ENCODE data around the gene ZBTB40. TPM values are rescaled to one million over a fixed set of nuclear protein-coding genes. Genes with fewer than 3 reads are reported as not detected.

The ZBTB40 gene
- total RNA-seq, 1 experiment from 2014 or later, result 19.5 TPM

DNA sequence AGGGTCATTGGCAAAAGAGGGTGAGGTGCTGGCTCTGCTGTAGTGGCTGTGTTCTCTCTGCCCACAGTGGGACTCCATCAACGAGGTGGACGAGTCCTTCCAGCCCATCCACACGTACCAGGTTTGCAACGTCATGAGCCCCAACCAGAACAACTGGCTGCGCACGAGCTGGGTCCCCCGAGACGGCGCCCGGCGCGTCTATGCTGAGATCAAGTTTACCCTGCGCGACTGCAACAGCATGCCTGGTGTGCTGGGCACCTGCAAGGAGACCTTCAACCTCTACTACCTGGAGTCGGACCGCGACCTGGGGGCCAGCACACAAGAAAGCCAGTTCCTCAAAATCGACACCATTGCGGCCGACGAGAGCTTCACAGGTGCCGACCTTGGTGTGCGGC is 124.5 kb downstream of the ZBTB40 start:
- Histone ChIP-seq H3K36me3 (ENCODE audit: control insufficient read depth in 1 of 2, insufficient read depth in 2 of 2, low read length in 2 of 2) (no peaks in the 10 kb centered on the region), H2AFZ (ENCODE audit: low read depth, low read length, poor library complexity, severe bottlenecking) (no peak overlapping the region), H3K79me2 (ENCODE audit: insufficient read depth, low read length) (no peaks in the 10 kb centered on the region), H3K9me2 (ENCODE audit: insufficient read depth) (no peaks in the 10 kb centered on the region), H4K20me1 (ENCODE audit: insufficient read depth) (no peaks in the 10 kb centered on the region), H3K4me3 (replicated peaks in 1 of 2; ENCODE audit: low read depth in 1 of 2, low read length in 2 of 2) (no peak overlapping the region), H3K4me2 (ENCODE audit: low read length) (no peak overlapping the region), H3K9me3 (ENCODE audit: control insufficient read depth in 1 of 2, insufficient read depth in 1 of 2, low read depth in 1 of 2, low read length in 2 of 2) (peaks cover 0 to 18% of the 10 kb centered on the region in 2 experiments; a peak in 1 of 4 replicates), H3K4me1 (ENCODE audit: control insufficient read depth in 1 of 2, insufficient read depth in 2 of 2, low read length in 2 of 2) (no peaks in the 10 kb centered on the region), H3K27me3 (ENCODE audit: insufficient read depth, low read length) (peaks cover 10% of the 10 kb centered on the region; the same call in 1 of the 2 replicates), H3K27ac (ENCODE audit: low read depth, low read length) (no peak overlapping the region), H3K9ac (ENCODE audit: low read length) (no peak overlapping the region)
- RAD21 ChIA-PET (ENCODE audit: low non-redundant PET in 1 of 2, low total read pairs in 2 of 2, uncharacterized antibody in 2 of 2, unreplicated experiment in 2 of 2), result no interaction called here
- ATAC-seq, result no peak
- intact Hi-C loops (cut with micrococcal nuclease), result no loop called here
- BruUV-seq (replicated peaks), result no TSS peak
- POLR2A ChIA-PET, result no interaction called here
- TF ChIP-seq POLR2AphosphoS5 (IDR thresholded peaks at IDR 0.05; ENCODE audit: low read depth, low read length) (no peak), RAD21 (IDR thresholded peaks at IDR 0.05; ENCODE audit: low read depth) (no peak), CEBPB (IDR thresholded peaks at IDR 0.05; ENCODE audit: low read depth) (no peak), EZH2phosphoT487 (IDR thresholded peaks at IDR 0.05; ENCODE audit: borderline replicate concordance) (no peak), EGR1 (IDR thresholded peaks at IDR 0.05; ENCODE audit: low read depth) (no peak), SP1 (IDR thresholded peaks at IDR 0.05; ENCODE audit: low read depth) (no peak)
- TF ChIP-seq, protein P1, sequence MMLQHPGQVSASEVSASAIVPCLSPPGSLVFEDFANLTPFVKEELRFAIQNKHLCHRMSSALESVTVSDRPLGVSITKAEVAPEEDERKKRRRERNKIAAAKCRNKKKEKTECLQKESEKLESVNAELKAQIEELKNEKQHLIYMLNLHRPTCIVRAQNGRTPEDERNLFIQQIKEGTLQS (IDR thresholded peaks at IDR 0.05), result no peak
- DNase-seq (ENCODE audit: low read depth, low spot score), result no peak
- CTCF ChIA-PET, result no interaction called here

GRCh38 chr1:22576617-22577016 is 125.0 kb downstream of the ZBTB40 start:
- ChIA-PET CTCF (no interaction called here), RAD21 (ENCODE audit: low non-redundant PET in 1 of 2, low total read pairs in 2 of 2, uncharacterized antibody in 2 of 2, unreplicated experiment in 2 of 2) (no interaction called here), POLR2A (no interaction called here)
- H3K9me3 ChIP-seq (ENCODE audit: control insufficient read depth in 1 of 2, insufficient read depth in 1 of 2, low read depth in 1 of 2, low read length in 2 of 2), result peaks cover 0 to 18% of the 10 kb centered on the region in 2 experiments; a peak in 1 of 4 replicates
- no peaks in the 10 kb centered on the region for H3K9me2 ChIP-seq (ENCODE audit: insufficient read depth)
- H3K36me3 ChIP-seq (ENCODE audit: control insufficient read depth in 1 of 2, insufficient read depth in 2 of 2, low read length in 2 of 2), result no peaks in the 10 kb centered on the region
- H3K79me2 ChIP-seq (ENCODE audit: insufficient read depth, low read length), result no peaks in the 10 kb centered on the region
- no peak overlapping the region for H2AFZ ChIP-seq (ENCODE audit: low read depth, low read length, poor library complexity, severe bottlenecking)
- no peak overlapping the region for H3K27ac ChIP-seq (ENCODE audit: low read depth, low read length)
- no peaks in the 10 kb centered on the region for H3K4me1 ChIP-seq (ENCODE audit: control insufficient read depth in 1 of 2, insufficient read depth in 2 of 2, low read length in 2 of 2)
- no TSS peak for BruUV-seq (replicated peaks)
- ATAC-seq (no peak), DNase-seq (ENCODE audit: low read depth, low spot score) (no peak)
- intact Hi-C loops (cut with micrococcal nuclease), result no loop called here
- H3K4me3 ChIP-seq (replicated peaks in 1 of 2; ENCODE audit: low read depth in 1 of 2, low read length in 2 of 2), result no peak overlapping the region
- no peaks in the 10 kb centered on the region for H4K20me1 ChIP-seq (ENCODE audit: insufficient read depth)
- no peak overlapping the region for H3K4me2 ChIP-seq (ENCODE audit: low read length)
- H3K9ac ChIP-seq (ENCODE audit: low read length), result no peak overlapping the region
- peaks cover 10% of the 10 kb centered on the region; the same call in 1 of the 2 replicates for H3K27me3 ChIP-seq (ENCODE audit: insufficient read depth, low read length)
- TF ChIP-seq SRF (IDR thresholded peaks at IDR 0.05; ENCODE audit: low read depth) (no peak), EZH2 (IDR thresholded peaks at IDR 0.05) (no peak), POLR2AphosphoS5 (IDR thresholded peaks at IDR 0.05; ENCODE audit: low read depth, low read length) (no peak), JUND (IDR thresholded peaks at IDR 0.05) (no peak), ZNF274 (IDR thresholded peaks at IDR 0.05; ENCODE audit: low read depth, low read length) (no peak), REST (IDR thresholded peaks at IDR 0.05; ENCODE audit: low read depth) (no peak), YY1 (IDR thresholded peaks at IDR 0.05; ENCODE audit: extremely low read depth, insufficient replicate concordance, low read depth, low read length) (no peak), CBX3 (IDR thresholded peaks at IDR 0.05; ENCODE audit: low read depth) (no peak), EZH2phosphoT487 (IDR thresholded peaks at IDR 0.05; ENCODE audit: borderline replicate concordance) (no peak), CEBPB (IDR thresholded peaks at IDR 0.05; ENCODE audit: low read depth) (no peak), ZFX (IDR thresholded peaks at IDR 0.05) (no peak), ELF1 (IDR thresholded peaks at IDR 0.05; ENCODE audit: borderline replicate concordance, low read depth) (no peak), SP1 (IDR thresholded peaks at IDR 0.05; ENCODE audit: low read depth) (no peak), FOSL1 (IDR thresholded peaks at IDR 0.05; ENCODE audit: low read depth) (no peak), TCF7L2 (IDR thresholded peaks at IDR 0.05; ENCODE audit: borderline replicate concordance, extremely low read depth, insufficient read depth, insufficient read length) (no peak), POLR2A (IDR thresholded peaks at IDR 0.05; ENCODE audit: borderline replicate concordance, extremely low read depth, insufficient read depth, insufficient read length) (no peak)

All from HCT116 (cell line).